C1 segment of cervical spinal cord (tissue), 14 donors: Measurements from ENCODE around the gene ITGA11.

Source experiments
- DNase-seq, 14 donors: peaks; one replicate each; lab custom pipeline; 2025; lab: John Stamatoyannopoulos, UW

ITGA11 gene

GRCh38 chr15:68445351-68445750 lies 13.4 kb upstream of the ITGA11 start:
- no peak for DNase-seq

GRCh38 chr15:68444336-68444735 lies 12.4 kb upstream of the ITGA11 start:
- no peak for DNase-seq

- DNase-seq = no peak
These were observed 10.9 kb upstream of the ITGA11 start for GRCh38 chr15:68442903-68443302.

GRCh38 chr15:68442041-68442440 lies 10.1 kb upstream of the ITGA11 start:
- no peak for DNase-seq

- no peak for DNase-seq
These were observed 9.2 kb upstream of the ITGA11 start for GRCh38 chr15:68441045-68441743.

- DNase-seq = no peak
These were observed 8.2 kb upstream of the ITGA11 start for GRCh38 chr15:68440136-68440535.

GRCh38 chr15:68439506-68439905 lies 7.5 kb upstream of the ITGA11 start:
- DNase-seq = no peak

GRCh38 chr15:68436680-68437079 lies 4.7 kb upstream of the ITGA11 start:
- DNase-seq = no peak

- DNase-seq = no peak
These were observed 4.0 kb upstream of the ITGA11 start for GRCh38 chr15:68435966-68436365.

- DNase-seq = no peak
These were observed 2.1 kb upstream of the ITGA11 start for GRCh38 chr15:68434021-68434420.

GRCh38 chr15:68433551-68433950 lies 1.6 kb upstream of the ITGA11 start:
- DNase-seq = no peak

- DNase-seq = no peak
These were observed 590 bp upstream of the ITGA11 start for GRCh38 chr15:68432441-68433064.

GRCh38 chr15:68431037-68431791 lies 749 bp downstream of the ITGA11 start:
- no peak for DNase-seq

- DNase-seq = no peak
These were observed 1.4 kb downstream of the ITGA11 start for GRCh38 chr15:68430471-68431036.

- no peak for DNase-seq
These were observed 2.1 kb downstream of the ITGA11 start for GRCh38 chr15:68429691-68430470.

GRCh38 chr15:68428431-68428940 lies 3.5 kb downstream of the ITGA11 start:
- no peak for DNase-seq

- no peak for DNase-seq
These were observed 4.0 kb downstream of the ITGA11 start for GRCh38 chr15:68427963-68428362.

GRCh38 chr15:68427366-68427765 lies 4.6 kb downstream of the ITGA11 start:
- no peak for DNase-seq

GRCh38 chr15:68426116-68426515 lies 5.8 kb downstream of the ITGA11 start:
- DNase-seq = no peak

- DNase-seq = no peak
These were observed 6.4 kb downstream of the ITGA11 start for GRCh38 chr15:68425428-68426060.
